SK-N-SH (cell line): Measurements from ENCODE around the gene ZGLP1.

Experiments
- EP300 ChIP-seq, 2 experiments: IDR thresholded peaks; 2 replicates each; pipeline versions ENCODE4 v1.4.0 to v1.6.1; 2012; ENCODE audit warnings: borderline replicate concordance in 1 of 2, low read depth in 1 of 2, low read length in 1 of 2
- GABPA ChIP-seq: IDR thresholded peaks from 2 replicates; pipeline ENCODE4 v1.4.0; 2012; ENCODE audit warnings: low read depth, mild to moderate bottlenecking
- POLR2AphosphoS5 ChIP-seq: IDR thresholded peaks from 2 replicates; pipeline ENCODE4 v1.6.1; 2012; ENCODE audit warnings: low read depth, low read length
- TCF12 ChIP-seq: IDR thresholded peaks from 2 replicates; pipeline ENCODE4 v1.4.0; 2012

DNA sequence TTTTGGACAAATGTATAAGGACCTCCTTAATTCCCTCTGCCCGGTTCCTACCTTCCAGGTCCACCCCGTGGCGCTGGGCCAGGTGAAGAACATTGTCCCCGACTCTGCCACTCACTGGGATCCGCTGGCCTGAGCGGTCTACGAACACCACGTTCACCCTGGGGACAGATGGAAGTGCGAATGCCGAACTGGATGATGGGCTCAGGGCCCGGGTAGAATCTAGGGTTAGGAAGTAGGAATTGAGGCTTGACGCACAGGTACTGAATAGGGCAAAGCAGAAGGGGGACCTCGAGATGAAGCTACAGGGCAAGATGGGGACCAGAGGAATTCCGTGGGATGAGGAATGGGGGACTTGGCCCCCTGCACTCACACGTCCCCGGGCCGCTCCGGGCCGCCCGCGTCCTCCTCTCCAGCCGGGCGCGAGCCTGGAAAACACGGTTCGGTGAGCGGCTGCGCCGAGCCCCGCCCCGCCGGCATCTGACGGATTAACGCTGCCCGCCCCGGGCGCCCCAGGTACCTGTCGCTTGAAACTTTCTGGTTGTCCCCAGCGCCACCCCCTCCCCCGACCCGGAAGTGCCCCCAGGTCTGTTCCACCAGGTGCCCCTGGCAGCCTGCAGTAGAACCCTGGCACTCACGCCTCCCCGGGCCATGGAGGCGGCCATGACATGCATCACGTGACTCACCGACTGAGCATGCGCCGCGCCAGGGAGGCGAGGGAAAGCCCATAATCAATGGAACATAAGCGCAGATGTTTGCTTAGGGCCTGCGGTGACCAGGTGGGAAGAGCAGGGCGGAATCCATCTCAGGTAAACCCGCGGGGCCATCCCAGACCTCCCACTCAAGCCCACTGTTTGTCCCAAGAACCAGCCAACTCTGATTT lies 6.0 kb upstream of the ZGLP1 start, which contains the start of gene FDX2:
- TF ChIP-seq EP300 (IDR thresholded peaks at IDR 0.05; ENCODE audit: borderline replicate concordance in 1 of 2, low read depth in 1 of 2, low read length in 1 of 2) (no peak), GABPA (peak; percentile 13; the same call in 1 of the 2 replicates), TCF12 (no peak), POLR2AphosphoS5 (peak; percentile 95)
